Endothelial cell of hepatic sinusoid (primary cell): ENCODE data around the gene PLCL2.
"Not testable (repeated sequence)": the region's sequence is repeated elsewhere in the genome, so short reads cannot be mapped to it uniquely, and the experiment has no call there.

Experiments used
- in situ Hi-C: cut with HindIII; loops from 2 replicates; pipeline ENCODE4 v1.10.0; 2017; ENCODE audit warnings: low sequenced_read_pairs

The PLCL2 gene

DNA sequence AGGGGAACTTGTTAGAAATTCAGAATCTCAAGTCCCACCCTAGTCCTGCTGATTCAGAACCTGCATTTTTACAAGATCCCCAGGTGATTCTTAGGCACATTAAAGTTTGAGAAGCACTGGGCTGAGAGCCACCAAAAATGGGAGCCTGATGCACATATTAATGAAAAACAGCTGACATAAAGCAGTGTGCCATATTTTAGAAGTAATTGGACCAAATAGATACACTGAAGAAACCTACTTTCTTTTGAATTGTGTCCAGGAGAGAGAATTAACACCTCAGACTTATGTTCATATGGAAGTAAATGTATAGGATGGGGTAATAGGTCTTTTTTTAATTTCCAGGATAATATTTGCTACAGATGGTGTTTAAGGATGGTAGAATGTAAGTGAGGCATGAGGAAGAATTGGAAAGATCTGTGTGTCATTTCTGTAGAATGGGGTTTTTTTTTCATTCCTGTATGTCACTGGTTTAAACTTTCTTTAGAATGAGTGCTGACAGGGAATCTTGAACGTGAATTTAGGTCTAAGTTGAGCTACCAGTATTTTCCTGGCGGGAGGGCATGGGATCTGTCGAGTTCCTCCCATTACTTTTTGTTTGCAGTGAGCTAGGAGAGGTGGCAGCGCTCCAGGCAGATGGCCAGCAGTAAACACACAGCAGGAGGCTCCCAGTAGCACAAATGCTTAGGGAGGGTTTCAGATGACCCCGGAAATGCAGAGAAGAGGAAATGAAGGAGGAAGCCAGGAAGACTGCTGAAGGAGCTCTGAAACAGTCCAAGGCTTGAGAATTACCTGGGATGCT, 185.6 kb downstream of the PLCL2 start:
- in situ Hi-C loops: no loop called here

DNA sequence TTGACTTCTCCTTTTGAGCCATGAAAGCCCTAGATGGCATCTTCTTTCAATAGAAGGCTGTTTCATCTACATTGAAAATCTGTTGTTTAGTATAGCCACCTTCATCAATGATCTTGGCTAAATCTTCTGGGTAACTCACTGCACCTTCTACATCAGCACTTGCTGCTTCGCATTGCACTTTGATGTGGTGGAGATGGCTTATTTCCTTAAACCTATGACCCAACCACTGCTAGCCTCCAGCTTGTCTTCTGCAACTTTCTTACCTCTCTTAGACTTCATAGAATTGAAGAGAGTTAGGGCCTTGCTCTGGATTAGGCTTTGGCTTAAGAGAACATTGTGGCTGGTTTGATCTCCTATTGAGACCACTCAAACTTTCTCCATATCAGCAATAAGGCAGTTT, 189.8 kb downstream of the PLCL2 start:
- in situ Hi-C loops: no loop called here

DNA sequence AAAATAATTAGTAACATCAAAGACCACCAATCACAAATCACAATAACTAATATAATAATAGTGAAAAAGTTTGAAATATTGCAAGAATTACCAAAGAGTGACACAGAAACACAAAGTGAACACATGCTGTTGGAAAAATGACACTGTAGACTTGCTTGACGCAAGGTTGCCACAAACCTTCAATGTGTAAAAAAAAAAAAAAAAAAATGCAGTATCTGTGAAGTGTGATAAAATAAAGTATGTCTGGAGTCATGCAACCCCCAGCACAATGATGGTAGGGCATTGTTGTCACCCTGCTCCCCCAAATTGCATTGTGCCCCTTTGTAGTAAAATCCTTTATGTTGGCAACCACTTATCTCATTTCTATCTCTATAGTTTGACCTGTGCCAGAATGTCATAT, 190.6 kb downstream of the PLCL2 start:
- in situ Hi-C loops: no loop called here

DNA sequence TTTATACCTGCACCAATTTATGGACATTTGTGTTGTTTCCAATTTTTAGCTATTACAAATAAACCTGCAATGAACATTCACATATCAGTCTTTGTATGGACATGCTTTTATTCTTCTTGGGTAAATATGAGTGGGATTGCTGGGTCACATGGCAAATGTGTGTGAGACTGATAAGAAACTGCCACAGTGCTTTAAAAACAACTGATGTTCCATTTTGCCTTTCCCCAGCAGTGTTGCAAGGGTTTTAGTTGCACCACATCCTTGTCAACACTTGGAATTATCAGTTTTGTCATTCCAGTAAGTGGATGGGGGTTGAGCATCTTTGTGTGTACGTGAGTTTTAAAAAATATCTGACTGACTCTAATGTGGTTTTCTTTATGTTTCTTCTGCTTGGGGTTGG, 191.2 kb downstream of the PLCL2 start:
- in situ Hi-C loops: no loop called here

DNA sequence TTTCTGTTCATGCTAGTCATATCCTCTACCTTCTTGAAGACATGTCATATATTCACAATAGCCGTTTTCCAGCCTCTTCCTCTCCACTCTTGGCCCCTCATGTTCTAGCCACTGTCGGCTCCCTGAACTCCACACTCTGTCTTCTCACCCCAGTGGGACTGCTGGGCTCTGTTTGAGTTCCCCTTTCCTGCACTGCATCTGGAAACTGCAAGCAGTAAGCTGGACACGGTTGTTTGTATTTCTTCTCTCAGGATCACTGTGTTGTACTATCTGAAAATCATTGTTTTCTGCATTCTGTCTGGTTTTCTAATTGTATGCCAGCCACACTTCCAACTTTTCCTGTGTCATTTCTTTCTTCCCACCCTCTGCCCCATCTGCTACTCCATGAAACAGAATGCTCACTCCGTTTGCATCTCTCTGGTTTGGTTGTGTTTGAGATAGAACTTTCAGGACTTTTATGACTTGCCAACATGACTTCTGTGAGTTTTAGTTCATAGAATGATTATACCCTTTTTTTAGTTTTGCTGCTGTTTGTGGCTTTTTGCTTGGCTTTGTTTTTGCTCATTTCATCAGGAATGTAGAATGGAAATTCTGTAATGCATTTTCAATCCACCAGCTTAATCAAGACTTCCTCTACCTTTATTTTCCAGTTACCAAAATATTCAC, 192.3 kb downstream of the PLCL2 start:
- in situ Hi-C loops: no loop called here

DNA sequence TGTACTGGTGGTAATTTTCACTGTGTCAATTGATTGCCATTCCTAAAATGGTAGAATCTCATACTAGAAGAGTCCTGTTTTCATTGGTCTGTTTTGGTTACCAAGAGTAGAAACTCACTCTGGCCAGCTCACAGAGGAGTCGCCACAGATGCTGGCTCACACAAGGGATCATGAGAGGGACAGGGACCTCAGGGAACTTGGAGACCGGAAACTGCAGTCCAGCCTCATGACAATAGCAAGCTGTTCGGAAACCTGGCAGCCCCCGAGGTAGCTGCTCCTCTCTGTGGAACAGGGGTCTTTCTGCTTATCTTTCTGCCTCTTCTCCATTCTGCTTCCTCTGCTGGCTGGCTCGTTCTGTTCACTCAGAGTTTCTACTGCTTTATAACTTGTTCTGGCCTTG, 192.9 kb downstream of the PLCL2 start:
- in situ Hi-C loops: no loop called here

DNA sequence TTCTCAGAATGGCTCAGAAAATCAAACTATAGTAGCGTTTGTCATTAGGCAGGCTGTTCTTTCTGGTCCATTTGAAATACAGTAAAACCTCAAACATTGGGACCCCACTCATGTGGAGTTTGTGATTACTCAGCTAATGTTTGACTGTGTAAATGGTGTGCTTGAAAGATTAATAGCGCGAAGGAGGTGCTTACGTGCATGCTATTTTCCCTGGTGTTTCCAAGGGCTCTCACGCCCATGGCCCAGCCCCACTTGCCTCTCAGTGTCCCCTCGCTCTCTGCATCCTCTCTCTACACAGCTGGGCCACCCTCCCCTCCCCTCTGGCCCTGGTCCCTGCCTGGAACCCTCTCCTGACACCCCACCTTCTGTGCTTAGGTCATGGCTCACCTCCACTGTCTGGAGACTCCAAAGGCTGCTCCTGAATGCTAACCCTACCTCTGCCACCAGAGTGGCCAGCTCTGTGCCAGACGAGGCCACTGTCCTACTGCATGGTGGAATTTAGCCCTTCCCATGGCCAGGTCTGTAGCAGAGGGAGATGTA, 194.2 kb downstream of the PLCL2 start:
- in situ Hi-C loops: no loop called here

DNA sequence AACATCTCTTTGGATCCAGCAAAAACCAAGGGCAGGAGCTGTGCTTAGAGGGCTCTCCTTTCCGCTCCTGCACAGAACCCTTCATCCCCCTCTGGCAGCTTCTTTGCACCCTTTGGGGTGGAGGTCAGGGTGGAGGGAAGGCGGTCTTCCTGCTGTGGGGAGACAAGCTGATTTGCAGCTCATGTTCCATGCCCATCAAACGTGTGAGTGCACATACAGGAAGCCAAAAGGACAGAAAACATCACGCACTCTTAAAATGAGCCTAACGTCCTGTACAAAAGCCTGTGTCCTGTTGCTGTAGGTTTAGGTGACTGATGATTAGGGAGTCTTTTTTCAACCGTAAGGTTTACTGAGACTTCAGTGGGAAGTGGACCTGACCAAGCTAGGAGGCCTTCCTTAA, 195.2 kb downstream of the PLCL2 start:
- in situ Hi-C loops: no loop called here

DNA sequence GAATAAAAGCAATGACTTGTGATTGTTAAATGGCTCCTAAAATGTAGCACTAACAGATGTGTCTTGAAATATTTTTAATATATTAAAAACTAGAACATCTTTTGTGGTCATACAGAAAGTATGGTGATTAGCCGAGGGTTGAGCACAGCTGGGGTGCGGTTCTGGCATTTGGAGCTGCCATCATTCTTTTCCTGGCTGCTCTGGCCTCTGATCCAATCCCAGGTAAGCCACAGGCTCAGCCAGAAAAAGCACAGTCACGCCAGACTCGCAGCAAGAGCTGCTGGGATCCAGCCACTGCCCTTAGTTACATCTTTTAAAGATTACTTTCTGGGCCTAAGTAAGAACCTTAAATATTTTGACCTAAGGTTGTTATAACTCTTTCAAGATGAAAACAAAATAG, 196.8 kb downstream of the PLCL2 start:
- in situ Hi-C loops: no loop called here

DNA sequence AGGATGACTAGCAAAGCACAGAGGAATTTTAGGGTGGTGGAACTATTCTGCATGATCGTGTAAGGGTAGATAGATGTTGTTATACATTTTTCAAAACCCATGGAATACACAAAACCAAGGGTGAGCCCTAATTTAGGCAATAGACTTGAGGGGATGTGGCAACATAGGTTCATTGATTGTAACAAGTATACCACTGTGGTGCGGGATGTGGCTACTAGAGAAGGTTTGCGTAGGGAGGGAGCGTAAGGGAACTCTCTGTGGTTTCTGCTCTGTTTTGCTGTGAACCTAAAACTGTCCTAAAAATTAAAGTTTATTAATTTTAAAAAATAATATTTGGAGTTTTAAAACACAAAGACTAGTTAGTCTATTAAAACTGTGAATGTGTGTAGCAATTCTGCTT, 202.8 kb downstream of the PLCL2 start:
- in situ Hi-C loops: no loop called here

DNA sequence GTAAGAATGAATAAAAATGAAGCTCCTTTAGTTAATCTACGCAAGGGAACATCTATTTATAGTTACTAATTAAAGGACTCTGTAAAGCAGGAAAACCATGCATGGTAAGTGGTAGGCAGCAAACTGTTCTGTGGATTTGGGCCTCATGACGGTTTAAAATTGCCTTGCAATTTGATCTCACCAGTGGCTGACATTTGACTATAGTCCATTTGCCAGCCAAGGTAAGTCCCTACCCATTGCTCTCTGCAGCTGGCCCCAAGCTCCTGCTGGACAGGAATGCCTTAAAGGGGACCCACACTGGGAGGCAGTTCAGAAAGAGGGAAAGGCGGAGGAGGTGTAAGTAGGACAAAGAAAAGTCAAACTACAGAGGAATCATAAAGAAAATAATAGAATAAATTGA, 203.3 kb downstream of the PLCL2 start:
- in situ Hi-C loops: no loop called here

DNA sequence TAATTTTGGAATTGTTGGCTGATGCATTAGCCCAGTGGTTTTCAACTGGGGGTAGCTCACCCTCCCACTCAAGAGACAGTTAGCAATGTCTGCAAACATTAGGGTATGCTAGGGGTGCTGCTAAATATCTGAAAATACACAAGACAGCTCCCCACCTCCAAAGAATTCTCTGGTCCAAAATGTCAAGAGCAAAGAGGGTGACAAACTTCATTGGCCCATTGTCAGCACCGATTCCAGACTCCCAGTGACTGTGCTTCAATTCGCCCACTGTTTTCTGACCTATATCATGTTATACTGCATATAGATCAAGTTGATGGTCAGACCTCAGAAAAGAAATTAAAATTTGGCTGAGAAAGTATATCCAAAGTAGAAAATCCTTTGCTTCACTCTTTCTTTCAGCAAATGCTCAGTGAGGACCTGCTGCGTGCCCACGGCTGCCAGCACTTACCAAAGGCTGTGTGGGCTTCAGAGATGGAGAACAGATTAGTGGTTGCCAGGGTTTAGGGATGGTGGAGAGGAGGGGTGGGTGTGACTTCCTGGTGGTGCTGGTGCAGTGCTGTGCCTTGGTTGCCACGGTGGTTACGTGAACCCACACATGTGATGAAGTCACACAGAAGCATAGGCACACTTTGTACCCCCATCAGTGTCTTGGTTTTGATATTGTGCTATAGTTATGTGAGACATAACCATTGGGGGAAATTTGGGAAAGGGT, 204.0 kb downstream of the PLCL2 start:
- in situ Hi-C loops: no loop called here

DNA sequence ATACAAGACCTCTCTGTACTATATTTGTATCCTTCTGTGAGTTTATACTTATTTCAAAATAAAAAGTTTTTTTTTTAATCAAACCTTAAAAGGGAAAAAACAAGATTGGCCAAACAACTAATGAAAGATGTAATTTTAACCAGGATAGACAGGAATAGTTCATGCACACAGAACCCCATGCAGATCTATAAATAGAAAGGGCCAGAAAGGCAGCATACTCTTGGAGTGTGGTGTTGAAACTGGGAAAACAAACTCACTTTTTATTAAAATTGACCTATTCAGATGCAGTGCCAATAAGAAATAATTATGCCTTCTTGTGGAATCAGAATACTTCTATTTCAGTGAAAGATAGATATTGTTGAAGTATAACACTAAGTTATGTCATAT, 204.6 kb downstream of the PLCL2 start:
- in situ Hi-C loops: no loop called here

DNA sequence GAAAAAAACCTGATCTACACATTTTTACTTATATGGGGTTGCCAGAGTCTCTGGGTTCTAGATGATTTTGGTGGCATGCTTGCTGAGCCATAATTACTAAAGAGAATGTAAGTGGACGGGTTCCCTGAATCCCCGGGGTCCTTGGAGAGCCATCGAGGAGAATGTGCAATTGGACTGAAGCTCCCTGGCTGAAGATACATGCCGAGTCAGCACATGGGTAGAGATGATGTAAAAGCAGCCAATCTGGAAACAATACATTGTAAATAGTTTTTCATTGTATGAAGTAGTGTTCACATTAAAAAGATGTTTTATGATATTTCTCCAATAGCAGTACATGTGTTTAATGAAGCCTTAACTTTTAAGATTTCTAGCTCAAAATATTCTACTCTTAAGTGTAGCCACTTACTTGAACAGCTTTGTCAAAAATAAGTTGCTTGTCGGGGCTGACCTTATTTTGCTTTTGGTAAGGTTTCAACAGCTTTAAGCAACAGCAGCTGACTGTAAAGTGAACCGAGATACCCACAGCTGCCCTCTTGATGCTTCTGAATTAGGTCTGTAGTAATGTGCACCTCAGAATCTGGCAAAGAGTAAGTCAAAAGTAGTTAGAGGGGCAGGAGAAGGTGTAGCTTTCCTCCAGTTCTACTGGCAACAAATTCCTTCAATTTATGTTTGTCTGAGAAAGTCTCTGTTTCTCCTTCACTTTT, 205.7 kb downstream of the PLCL2 start:
- in situ Hi-C loops: no loop called here

DNA sequence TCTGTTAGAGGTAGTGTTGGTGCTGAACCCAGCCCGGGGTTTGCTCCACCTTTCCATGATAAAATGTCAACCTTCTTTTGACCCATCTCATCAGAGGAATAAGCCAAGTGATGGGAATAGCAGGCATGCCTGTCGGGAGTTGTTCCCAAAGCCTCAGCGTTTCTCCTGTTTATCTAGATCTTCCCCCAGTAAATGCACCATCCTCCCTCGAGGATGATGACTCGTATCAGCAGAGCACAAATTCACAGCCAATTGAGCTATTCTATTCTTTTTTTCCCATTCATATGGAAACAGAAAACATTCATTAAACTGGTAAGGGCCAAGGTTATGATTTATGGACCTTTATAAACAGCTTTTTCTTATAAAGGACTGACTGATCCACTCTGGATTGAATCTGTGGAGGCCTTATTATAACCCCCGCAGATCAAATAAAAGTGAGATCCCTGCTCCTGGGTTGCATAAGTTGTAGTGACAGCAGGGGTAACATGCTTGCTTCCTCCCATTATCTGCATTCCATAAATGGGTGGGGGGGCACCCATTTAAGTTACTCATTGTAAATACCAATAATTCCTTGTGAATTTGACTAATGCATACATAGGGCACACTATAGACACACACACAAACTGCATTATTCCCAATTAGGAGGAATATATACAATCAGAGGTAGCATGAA, 207.3 kb downstream of the PLCL2 start:
- in situ Hi-C loops: no loop called here

DNA sequence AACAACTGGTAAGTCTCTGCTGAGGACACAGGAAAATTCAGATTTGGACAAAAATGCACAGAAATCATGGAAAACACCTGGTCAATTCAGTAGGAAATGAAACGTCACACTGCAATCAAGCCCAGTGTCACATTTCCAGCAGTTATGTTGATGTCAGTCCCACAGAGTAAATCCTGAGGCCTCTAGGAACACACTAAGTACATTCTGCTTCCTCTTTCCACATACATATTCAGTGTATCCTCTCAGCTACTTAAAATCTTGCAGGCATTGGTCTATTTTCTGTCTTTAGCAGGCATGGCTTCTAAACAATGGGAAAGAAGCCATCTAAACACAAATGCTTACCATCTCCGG, 207.8 kb downstream of the PLCL2 start:
- in situ Hi-C loops: no loop called here

DNA sequence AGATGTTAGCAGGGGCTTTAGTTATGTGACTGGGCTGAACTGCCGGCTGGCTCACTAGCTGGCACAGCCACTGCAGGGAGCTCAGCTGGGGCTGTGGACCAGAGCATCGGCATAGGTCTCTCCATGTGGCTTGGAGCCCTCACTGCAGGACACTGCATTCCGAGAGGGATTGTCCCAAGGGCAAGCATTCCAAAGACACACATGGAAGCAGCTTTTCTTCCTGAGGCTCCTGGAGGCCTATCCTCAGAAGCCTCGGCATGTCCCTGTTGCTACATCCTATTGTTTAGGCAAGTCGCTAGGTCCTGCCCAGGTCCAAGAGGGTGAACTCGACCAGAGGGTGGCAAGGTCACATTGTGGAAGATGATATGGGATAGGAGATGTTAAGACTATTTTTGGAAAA, 209.8 kb downstream of the PLCL2 start:
- in situ Hi-C loops: no loop called here

DNA sequence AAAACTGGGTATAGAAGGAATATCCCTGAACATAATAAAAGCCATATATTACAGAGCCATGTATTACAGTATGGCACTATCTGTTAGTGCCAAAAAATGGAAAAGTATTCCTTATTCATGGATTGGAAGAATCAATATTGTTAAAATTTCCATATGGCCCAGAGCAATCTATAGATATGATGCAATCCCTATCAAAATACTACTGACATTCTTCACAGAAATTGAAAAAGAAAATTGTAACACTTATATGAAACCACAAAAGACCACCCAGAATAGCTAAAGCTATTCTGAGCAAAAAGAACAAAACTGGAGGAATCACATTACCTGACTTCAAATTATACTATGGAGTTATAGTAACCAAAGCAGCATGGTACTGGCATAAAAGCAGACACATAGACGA, 218.8 kb downstream of the PLCL2 start:
- in situ Hi-C loops: no loop called here

DNA sequence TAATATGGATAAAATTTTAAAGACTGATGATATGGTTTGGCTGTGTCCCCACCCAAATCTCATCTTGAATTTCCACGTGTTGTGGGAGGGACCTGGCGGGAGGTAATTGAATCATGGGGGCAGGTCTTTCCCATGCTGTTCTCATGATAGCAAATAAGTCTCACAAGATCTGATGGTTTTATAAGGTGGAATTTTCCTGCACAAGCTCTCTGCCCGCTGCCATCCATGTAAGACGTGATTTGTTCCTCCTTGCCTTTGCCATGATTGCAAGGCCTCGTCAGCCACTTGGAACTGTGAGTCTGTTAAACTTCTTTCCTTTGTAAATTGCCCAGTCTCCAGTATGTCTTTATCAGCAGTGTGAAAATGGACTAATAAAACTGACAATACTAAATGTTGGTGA, 222.0 kb downstream of the PLCL2 start:
- in situ Hi-C loops: not testable (repeated sequence)

DNA sequence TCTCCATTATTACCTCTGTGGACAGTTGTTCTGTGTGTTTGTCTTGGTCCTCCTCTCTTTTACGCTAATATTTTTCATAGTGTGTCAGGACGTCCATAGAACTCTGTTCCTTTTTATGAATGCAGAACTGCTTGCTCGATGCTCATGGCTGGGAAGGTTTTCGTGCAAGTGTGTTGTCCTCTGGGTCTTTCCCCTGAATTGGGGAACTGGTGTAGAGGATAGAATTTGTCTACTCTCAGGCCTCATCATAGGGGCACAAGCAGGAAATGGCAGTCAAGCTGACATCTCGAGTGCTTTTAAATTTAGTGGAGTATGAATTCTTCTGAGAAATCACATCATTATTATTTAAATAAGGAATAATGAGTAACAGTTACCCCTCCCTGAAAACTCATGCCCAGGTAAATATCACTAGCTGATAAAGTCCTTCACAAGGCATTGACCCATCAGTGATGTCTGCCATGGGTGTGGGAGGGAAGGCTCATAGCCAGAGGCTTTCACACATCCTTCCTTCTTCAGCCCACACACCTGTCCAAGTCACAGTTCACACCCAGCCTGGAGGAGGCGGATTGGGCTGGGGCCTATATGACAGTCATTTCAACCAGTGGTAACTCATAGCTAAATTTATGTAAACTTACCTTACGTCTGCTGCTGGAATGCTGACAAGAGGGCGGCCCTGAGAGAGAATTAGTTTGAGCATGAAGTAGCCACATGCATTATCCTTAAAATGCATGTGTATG, 226.1 kb downstream of the PLCL2 start:
- in situ Hi-C loops: no loop called here
